HepG2 (cell line): ENCODE results near the gene DOCK10. TPM values are rescaled to one million over a fixed set of nuclear protein-coding genes. Genes with fewer than 3 reads are reported as not detected.
A peak's percentile ranks its signal among the peaks of the same experiment; 100 is the strongest.

Source experiments
- ATAC-seq: fragments of 200-7000 bp; cut with Tn5 transposase; 3 replicates; pipeline ENCODE4 v1.9.1; 2020; ENCODE audit warnings: mild to moderate bottlenecking, moderate library complexity
- BruUV-seq: library from RNA; stranded (reverse); fragments of 400-500 nt; replicated peaks from 2 replicates; lab custom pipeline; 2021; lab: Mats Ljungman, UMichigan
- CTCF ChIA-PET: fragments of 300-600 bp; formaldehyde crosslinking; extraction: SDS; loops from one replicate; lab custom pipeline; 2021; ENCODE audit warnings: low total read pairs, inconsistent platforms, low intra/inter-chr PET ratio; lab: Yijun Ruan, JAX
- POLR2A ChIA-PET: fragments of 350-600 bp; sonication (Branson Sonifier 250); formaldehyde crosslinking; loops from one replicate; lab custom pipeline; 2020; ENCODE audit warnings: antibody characterized with exemption, inconsistent platforms; lab: Yijun Ruan, JAX
- DNase-seq: peaks from one replicate; pipeline ENCODE4 v3.0.0-alpha.2; 2015; ENCODE audit warnings: low spot score
- FAIRE-seq: peaks from 3 replicates; lab custom pipeline; 2011; peaks lifted over from hg19 to GRCh38; lab: Jason Lieb, UNC
- H2AFZ ChIP-seq: one replicate; pipeline ENCODE4 v1.6.1; 2011; ENCODE audit warnings: low read length, inconsistent platforms
- H3K27ac ChIP-seq: fragments of 300-600 bp; 3 replicates; pipeline ENCODE4 v1.8.0; 2011; ENCODE audit warnings: mixed run types, mild to moderate bottlenecking, mixed read lengths, low read length, inconsistent platforms; ENCODE audit not compliant: insufficient read depth; ENCODE audit errors: extremely low read length
- H3K27me3 ChIP-seq, 2 experiments: fragments of 200-600 bp in 1 of 2; 2 replicates in 1 of 2; 3 replicates in 1 of 2; pipeline versions ENCODE4 v1.6.0 to v1.8.0; 2011; ENCODE audit warnings: low read length in 2 of 2, mild to moderate bottlenecking in 2 of 2, moderate library complexity in 2 of 2, inconsistent platforms in 1 of 2; ENCODE audit not compliant: insufficient read depth in 2 of 2, control insufficient read depth in 1 of 2
- H3K36me3 ChIP-seq, 2 experiments: fragments of 200-600 bp in 1 of 2; replicated peaks in 1 of 2; 2 replicates in 1 of 2; 3 replicates in 1 of 2; pipeline versions ENCODE4 v1.5.1 to v1.8.0; 2011; ENCODE audit warnings: low read length in 2 of 2, inconsistent platforms in 1 of 2; ENCODE audit not compliant: insufficient read depth in 2 of 2, control insufficient read depth in 1 of 2
- H3K4me1 ChIP-seq: 2 replicates; pipeline ENCODE4 v1.5.1; 2012; ENCODE audit warnings: low read length, inconsistent platforms; ENCODE audit not compliant: insufficient read depth
- H3K4me2 ChIP-seq: 2 replicates; pipeline ENCODE4 v1.6.0; 2011; ENCODE audit warnings: low read depth, low read length, inconsistent platforms
- H3K4me3 ChIP-seq, 3 experiments: fragments of 200-600 bp in 1 of 3; sonication (generic), shearing (Covaris generic) in 1 of 3; replicated peaks in 1 of 3; 2 replicates each; pipeline ENCODE4 v1.5.1; 2011 to 2016; ENCODE audit warnings: low read length in 3 of 3, inconsistent platforms in 2 of 3, low read depth in 2 of 3, mild to moderate bottlenecking in 2 of 3, control low read depth in 1 of 3, mixed read lengths in 1 of 3; ENCODE audit not compliant: insufficient read depth in 1 of 3
- H3K79me2 ChIP-seq: one replicate; pipeline ENCODE4 v1.6.1; 2011; ENCODE audit warnings: low read length, inconsistent platforms; ENCODE audit not compliant: insufficient read depth
- H3K9ac ChIP-seq: 2 replicates; pipeline ENCODE4 v1.6.0; 2011; ENCODE audit warnings: mild to moderate bottlenecking, low read depth, low read length, inconsistent platforms; ENCODE audit not compliant: insufficient read depth
- H3K9me3 ChIP-seq: 2 replicates; pipeline ENCODE4 v1.5.1; 2012; ENCODE audit warnings: mild to moderate bottlenecking, low read length
- H4K20me1 ChIP-seq: 2 replicates; pipeline ENCODE4 v1.6.0; 2011; ENCODE audit warnings: inconsistent platforms, mild to moderate bottlenecking, low read length, moderate library complexity; ENCODE audit not compliant: insufficient read depth
- ARID2 ChIP-seq: sonication (generic); formaldehyde crosslinking; IDR thresholded peaks from 2 replicates; pipeline ENCODE4 v1.8.1; 2022; ENCODE audit warnings: mild to moderate bottlenecking, missing genetic modification reagents, borderline replicate concordance
- MAFK ChIP-seq, 2 experiments: IDR thresholded peaks in 1 of 2; conservative IDR thresholded peaks in 1 of 2; 2 replicates each; pipeline ENCODE4 v1.6.1; 2011; ENCODE audit warnings: improper control_type of control experiment in 2 of 2, low read length in 2 of 2
- MEIS2 ChIP-seq: sonication (generic); formaldehyde crosslinking; IDR thresholded peaks from 2 replicates; pipeline ENCODE4 v1.9.0; 2021; ENCODE audit warnings: mild to moderate bottlenecking, missing genetic modification reagents
- MIER2 ChIP-seq: IDR thresholded peaks from 2 replicates; pipeline ENCODE4 v1.6.1; 2016; ENCODE audit warnings: missing biosample characterization, missing genetic modification reagents
- PAF1 ChIP-seq: IDR thresholded peaks from 2 replicates; pipeline ENCODE4 v1.6.1; 2016; ENCODE audit warnings: missing genetic modification reagents, missing compliant biosample characterization
- ZKSCAN5 ChIP-seq: sonication (generic); formaldehyde crosslinking; IDR thresholded peaks from 2 replicates; pipeline ENCODE4 v1.5.1; 2020; ENCODE audit warnings: mild to moderate bottlenecking, missing genetic modification reagents
- ZKSCAN8 ChIP-seq: IDR thresholded peaks from 2 replicates; pipeline ENCODE4 v1.6.1; 2016; ENCODE audit warnings: borderline replicate concordance, missing genetic modification reagents, missing compliant biosample characterization
- ZMAT3 ChIP-seq: sonication (generic); formaldehyde crosslinking; conservative IDR thresholded peaks from 2 replicates; pipeline ENCODE4 v1.7.0; 2021; ENCODE audit warnings: missing genetic modification reagents
- ZNF10 ChIP-seq: sonication (generic); formaldehyde crosslinking; IDR thresholded peaks from 2 replicates; pipeline ENCODE4 v1.4.0; 2020; ENCODE audit warnings: mild to moderate bottlenecking, low read depth, missing genetic modification reagents, borderline replicate concordance
- ZNF205 ChIP-seq: IDR thresholded peaks from 2 replicates; pipeline ENCODE4 v1.6.1; 2018; ENCODE audit warnings: missing biosample characterization, missing genetic modification reagents
- ZNF652 ChIP-seq: IDR thresholded peaks from 2 replicates; pipeline ENCODE4 v1.6.1; 2016; ENCODE audit warnings: low read depth, borderline replicate concordance
- ZNF674 ChIP-seq: sonication (generic); formaldehyde crosslinking; IDR thresholded peaks from 2 replicates; pipeline ENCODE4 v1.5.0; 2020; ENCODE audit warnings: low read depth, mild to moderate bottlenecking, missing genetic modification reagents
- ZSCAN20 ChIP-seq: sonication (generic); formaldehyde crosslinking; IDR thresholded peaks from 2 replicates; pipeline ENCODE4 v1.4.0; 2020; ENCODE audit warnings: missing genetic modification reagents, mild to moderate bottlenecking, borderline replicate concordance
- WGBS: methylation state at CpG from one replicate; pipeline ENCODE4 v1.1.6; 2017; ENCODE audit warnings: low lambda C conversion rate; 5-methylcytosine and 5-hydroxymethylcytosine counted together
- in situ Hi-C: cut with HindIII; loops from 2 replicates; pipeline ENCODE4 v1.10.0; 2017; ENCODE audit warnings: low pct_unique_long_range_greater_than_20kb; ENCODE audit not compliant: extremely low pct_ligation_motif_present
- intact Hi-C: fragments of 100-400 bp; cut with micrococcal nuclease; formaldehyde crosslinking; loops from one replicate; pipeline ENCODE4 v1.10.0; 2022; ENCODE audit not compliant: unreplicated experiment
- polyA plus RNA-seq, 8 experiments: library from polyadenylated mRNA; depleted of rRNA in 3 of 8; stranded (reverse) in 7 of 8; unstranded in 1 of 8; fragments of >200 nt; fragmentation: Illumina TruSeq in 4 of 8; extraction: Trizol in 4 of 8; gene quantifications; 2 replicates each; pipeline versions ENCODE4 v1.2.1 to v1.2.3, GENCODE V29; 2011 to 2016; ENCODE audit warnings: low read depth in 4 of 8, missing spikeins in 1 of 8, mixed read lengths in 1 of 8; ENCODE audit not compliant: insufficient read depth in 1 of 8
- total RNA-seq, 5 experiments: library from RNA; depleted of rRNA; stranded (reverse); fragments of >200 nt; fragmentation: Illumina TruSeq; extraction: Trizol; gene quantifications; 2 replicates each; pipeline ENCODE4 v1.2.3, GENCODE V29; 2016; ENCODE audit warnings: low read depth in 1 of 5
- TF ChIP-seq, protein P1 (sequence below): sonication (generic); formaldehyde crosslinking; IDR thresholded peaks from 2 replicates; pipeline ENCODE4 v1.4.0; 2020; ENCODE audit warnings: missing genetic modification reagents, borderline replicate concordance
- TF ChIP-seq, protein P2 (sequence below), 2 experiments: fragments of 450-650 bp in 1 of 2; sonication (generic) in 1 of 2; formaldehyde crosslinking; IDR thresholded peaks; 2 replicates each; pipeline versions ENCODE4 v1.5.0 to v1.8.0; 2020 to 2022; ENCODE audit warnings: mild to moderate bottlenecking in 1 of 2, missing genetic modification reagents in 1 of 2

Gene DOCK10
- total and polyA plus RNA-seq, 2 of the 13 experiments (the other 11 are each of a cell fraction or from before 2014, with no cell fraction given), result not detected

GRCh38 chr2:224753743-224754540 is 288.3 kb downstream of the DOCK10 start:
- no peak overlapping the region for H2AFZ ChIP-seq
- intact Hi-C loops, result no loop called here
- ATAC-seq (no peak), DNase-seq (no peak), FAIRE-seq (no peak)
- POLR2A ChIA-PET, result no interaction called here
- TF ChIP-seq ZMAT3 (no peak), MAFK (conservative IDR thresholded peaks at IDR 0.05 in 1 of 2, IDR thresholded peaks at IDR 0.05 in 1 of 2; ENCODE audit: low read length in 2 of 2) (peak in 1 of 2 experiments; percentile 24; a peak in 1 of 4 replicates)
- H3K4me3 ChIP-seq, result no peak overlapping the region
- no peaks in the 10 kb centered on the region for H3K36me3 ChIP-seq
- CTCF ChIA-PET, result no interaction called here
- H3K4me2 ChIP-seq, result no peak overlapping the region
- in situ Hi-C loops, result no loop called here
- H3K9ac ChIP-seq, result no peak overlapping the region
- H3K9me3 ChIP-seq, result peaks cover 25% of the 10 kb centered on the region
- no peaks in the 10 kb centered on the region for H3K27me3 ChIP-seq
- H3K4me1 ChIP-seq, result no peaks in the 10 kb centered on the region
- H3K27ac ChIP-seq, result no peak overlapping the region
- BruUV-seq, result no TSS peak
- H3K79me2 ChIP-seq, result no peaks in the 10 kb centered on the region
- H4K20me1 ChIP-seq, result no peaks in the 10 kb centered on the region
- 0% methylated on average over 1 of the region's 1 CpG for WGBS

DNA sequence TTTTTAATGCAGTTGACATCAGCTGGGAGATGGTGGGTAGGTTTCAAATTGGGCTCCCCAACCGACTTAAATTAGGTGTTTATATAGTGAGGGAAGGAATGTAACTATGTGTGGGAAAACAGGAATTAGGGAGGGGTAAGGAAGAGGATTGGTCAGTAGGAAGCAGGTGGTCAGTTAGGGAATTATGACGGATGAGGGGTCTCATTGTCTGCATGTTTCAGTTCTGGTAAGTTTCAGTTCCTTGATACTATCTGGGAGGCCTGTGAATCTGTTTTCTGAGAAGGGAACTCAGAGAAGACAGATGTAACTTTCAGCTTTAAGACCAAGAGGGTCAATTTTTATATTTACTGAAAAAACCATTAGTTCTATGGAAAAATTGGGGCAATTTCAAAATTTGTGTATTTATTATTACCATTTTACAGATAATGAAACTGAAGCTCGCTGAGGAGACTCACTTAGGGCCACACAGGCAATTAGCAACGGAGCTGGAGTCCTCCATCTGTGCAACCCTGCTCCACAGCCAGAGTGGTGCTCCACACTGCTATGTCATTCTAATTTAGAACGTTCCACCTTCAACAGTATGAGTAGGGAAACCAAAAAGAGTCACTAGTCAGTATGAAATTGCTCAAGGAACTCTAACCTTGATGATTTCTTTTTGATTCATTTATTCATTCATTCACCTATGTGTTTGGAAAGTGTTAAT is 290.1 kb downstream of the DOCK10 start:
- CTCF ChIA-PET, result no interaction called here
- 4% methylated on average over 5 of the region's 5 CpGs for WGBS
- H3K79me2 ChIP-seq, result no peaks in the 10 kb centered on the region
- TF ChIP-seq ZSCAN20 (CRISPR knock-in tag) (no peak), ZNF10 (CRISPR knock-in tag) (no peak), ZKSCAN8 (CRISPR knock-in tag) (no peak), ZNF652 (CRISPR knock-in tag) (no peak), ARID2 (CRISPR knock-in tag) (no peak), ZMAT3 (no peak), ZKSCAN5 (no peak), ZNF205 (CRISPR knock-in tag) (no peak), MIER2 (no peak), PAF1 (CRISPR knock-in tag) (no peak), ZNF674 (CRISPR knock-in tag) (no peak), MEIS2 (CRISPR knock-in tag) (no peak)
- TF ChIP-seq, protein P1, sequence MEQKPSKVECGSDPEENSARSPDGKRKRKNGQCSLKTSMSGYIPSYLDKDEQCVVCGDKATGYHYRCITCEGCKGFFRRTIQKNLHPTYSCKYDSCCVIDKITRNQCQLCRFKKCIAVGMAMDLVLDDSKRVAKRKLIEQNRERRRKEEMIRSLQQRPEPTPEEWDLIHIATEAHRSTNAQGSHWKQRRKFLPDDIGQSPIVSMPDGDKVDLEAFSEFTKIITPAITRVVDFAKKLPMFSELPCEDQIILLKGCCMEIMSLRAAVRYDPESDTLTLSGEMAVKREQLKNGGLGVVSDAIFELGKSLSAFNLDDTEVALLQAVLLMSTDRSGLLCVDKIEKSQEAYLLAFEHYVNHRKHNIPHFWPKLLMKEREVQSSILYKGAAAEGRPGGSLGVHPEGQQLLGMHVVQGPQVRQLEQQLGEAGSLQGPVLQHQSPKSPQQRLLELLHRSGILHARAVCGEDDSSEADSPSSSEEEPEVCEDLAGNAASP (CRISPR knock-in tag), result no peak
- TF ChIP-seq, protein P2, sequence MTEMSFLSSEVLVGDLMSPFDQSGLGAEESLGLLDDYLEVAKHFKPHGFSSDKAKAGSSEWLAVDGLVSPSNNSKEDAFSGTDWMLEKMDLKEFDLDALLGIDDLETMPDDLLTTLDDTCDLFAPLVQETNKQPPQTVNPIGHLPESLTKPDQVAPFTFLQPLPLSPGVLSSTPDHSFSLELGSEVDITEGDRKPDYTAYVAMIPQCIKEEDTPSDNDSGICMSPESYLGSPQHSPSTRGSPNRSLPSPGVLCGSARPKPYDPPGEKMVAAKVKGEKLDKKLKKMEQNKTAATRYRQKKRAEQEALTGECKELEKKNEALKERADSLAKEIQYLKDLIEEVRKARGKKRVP (CRISPR knock-in tag; IDR thresholded peaks at IDR 0.05), result no peak

More for the DNA sequence above, 290.1 kb downstream of the DOCK10 start:
- Histone ChIP-seq H3K9ac (no peak overlapping the region), H2AFZ (no peak overlapping the region), H3K36me3 (no peaks in the 10 kb centered on the region), H3K9me3 (peaks cover 7% of the 10 kb centered on the region), H3K27me3 (no peaks in the 10 kb centered on the region), H3K4me1 (no peaks in the 10 kb centered on the region), H3K4me3 (no peak overlapping the region), H4K20me1 (no peaks in the 10 kb centered on the region), H3K4me2 (no peak overlapping the region), H3K27ac (no peak overlapping the region)
- DNase-seq, result no peak
- POLR2A ChIA-PET, result no interaction called here
- no TSS peak for BruUV-seq
- FAIRE-seq, result no peak
- in situ Hi-C loops (no loop called here), intact Hi-C loops (no loop called here)
- no peak for ATAC-seq
